NK-92 (cell line): ENCODE results near the gene ATP6V1A.
"Not testable (repeated sequence)": the region's sequence is repeated elsewhere in the genome, so short reads cannot be mapped to it uniquely, and the experiment has no call there.

ENCODE experiments used
- DNase-seq: peaks from one replicate; lab custom pipeline; 2025; ENCODE audit not compliant: unreplicated experiment; lab: John Stamatoyannopoulos, UW

The ATP6V1A gene

GRCh38 chr3:113812854-113813253 is 66.0 kb downstream of the ATP6V1A start:
- no peak for DNase-seq

- DNase-seq: no peak
Observed at GRCh38 chr3:113819866-113820265, 73.0 kb downstream of the ATP6V1A start.

DNA sequence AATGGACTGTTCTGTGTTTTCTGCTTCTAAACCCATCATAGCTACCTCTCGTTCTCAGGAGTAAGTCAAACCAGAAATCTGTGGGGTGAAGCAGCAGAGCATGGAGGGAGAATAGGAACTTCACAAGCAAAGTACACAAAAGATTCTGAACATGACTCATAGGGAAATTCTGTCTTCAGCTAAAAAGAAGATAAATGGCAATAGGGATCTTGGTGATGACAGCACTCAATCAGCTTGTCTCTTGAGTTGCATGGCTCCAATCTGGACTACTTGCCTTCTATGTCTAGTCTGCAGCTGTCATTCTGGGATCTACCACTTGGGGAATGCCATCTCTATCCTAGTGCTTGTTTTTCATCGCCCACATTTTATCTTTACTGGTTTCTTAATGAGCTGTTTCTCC is 78.3 kb downstream of the ATP6V1A start:
- no peak for DNase-seq

- DNase-seq: no peak
Observed at GRCh38 chr3:113828600-113828999, 81.8 kb downstream of the ATP6V1A start.

DNA sequence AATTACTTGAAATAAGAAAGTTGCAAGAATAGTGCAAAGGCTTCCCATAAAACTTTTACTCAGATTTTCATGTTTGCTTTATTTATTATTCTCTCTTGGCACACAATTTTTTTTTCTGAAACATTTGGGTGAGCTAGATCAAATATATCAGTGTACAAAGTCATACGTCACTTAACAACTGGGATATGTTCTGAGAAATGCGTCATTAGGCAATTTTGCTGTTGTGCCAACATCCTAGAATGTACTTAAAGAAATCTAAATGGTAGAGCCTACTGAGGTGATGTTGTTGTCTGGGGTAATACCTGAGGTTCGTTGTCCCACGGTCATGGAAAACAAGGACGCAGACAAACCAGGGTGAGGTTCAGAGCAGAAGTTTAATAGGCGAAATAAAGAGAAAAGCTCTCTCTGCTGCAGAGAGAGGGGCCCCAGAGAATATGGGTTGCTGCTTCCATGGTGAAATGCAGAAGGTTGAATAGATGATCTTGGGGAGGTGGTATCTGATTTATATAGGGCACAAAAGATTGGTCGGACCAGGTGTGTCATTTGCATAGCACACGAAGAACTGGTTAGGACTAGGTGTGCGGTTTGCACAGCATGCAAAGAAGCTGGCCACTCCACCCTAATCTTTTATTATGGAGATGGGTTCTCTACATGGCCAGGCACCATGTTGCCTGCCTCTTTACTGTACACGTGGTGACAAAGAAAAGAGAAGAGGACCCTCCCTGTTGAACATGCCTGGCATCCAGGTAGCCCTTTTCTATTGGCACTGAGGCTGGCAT is 82.9 kb downstream of the ATP6V1A start:
- no peak for DNase-seq

GRCh38 chr3:113831103-113831355 is 84.2 kb downstream of the ATP6V1A start:
- no peak for DNase-seq

DNA sequence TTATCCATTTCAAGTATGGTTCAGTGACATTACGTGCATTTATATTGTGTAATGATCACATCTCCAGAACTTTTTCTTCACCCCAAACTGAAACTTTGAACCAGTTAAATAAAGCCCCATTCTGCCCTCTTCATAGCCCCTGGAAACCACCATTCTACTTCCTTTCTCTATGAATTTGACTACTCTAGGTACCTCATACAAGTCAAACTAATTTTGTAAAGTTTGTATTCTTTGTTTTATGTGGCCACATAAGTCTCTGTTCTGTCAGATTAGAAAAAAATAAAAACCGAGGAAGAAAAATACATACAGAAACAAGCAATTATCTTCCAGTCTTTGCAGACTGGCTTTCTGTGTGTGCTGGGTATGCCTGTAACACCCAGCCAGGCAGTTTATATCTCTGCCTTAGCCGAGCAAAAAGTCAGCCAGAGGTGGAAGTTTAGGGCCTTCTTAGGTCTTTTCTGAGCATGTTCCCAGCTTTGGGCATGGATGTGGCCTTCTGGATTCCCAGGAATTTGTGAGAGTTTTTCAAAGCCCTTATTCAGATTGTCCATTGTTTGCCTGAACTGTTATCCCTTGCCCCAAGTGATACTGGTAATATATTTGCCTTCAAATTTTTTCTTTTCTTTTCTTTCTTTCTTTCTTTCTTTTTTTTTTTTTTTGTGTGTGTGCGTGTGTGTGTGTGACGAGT is 85.8 kb downstream of the ATP6V1A start:
- DNase-seq: no peak

- DNase-seq: no peak
Observed at GRCh38 chr3:113834983-113835382, 88.1 kb downstream of the ATP6V1A start.

- DNase-seq: peak; percentile 10
Observed at GRCh38 chr3:113838631-113839209, 91.9 kb downstream of the ATP6V1A start, which contains the start of gene GRAMD1C. GRAMD1C (plus strand) TSS chr3:113838788; CDS start chr3:113838910, 122 bp downstream.

GRCh38 chr3:113839551-113839950 is 92.7 kb downstream of the ATP6V1A start:
- no peak for DNase-seq

DNA sequence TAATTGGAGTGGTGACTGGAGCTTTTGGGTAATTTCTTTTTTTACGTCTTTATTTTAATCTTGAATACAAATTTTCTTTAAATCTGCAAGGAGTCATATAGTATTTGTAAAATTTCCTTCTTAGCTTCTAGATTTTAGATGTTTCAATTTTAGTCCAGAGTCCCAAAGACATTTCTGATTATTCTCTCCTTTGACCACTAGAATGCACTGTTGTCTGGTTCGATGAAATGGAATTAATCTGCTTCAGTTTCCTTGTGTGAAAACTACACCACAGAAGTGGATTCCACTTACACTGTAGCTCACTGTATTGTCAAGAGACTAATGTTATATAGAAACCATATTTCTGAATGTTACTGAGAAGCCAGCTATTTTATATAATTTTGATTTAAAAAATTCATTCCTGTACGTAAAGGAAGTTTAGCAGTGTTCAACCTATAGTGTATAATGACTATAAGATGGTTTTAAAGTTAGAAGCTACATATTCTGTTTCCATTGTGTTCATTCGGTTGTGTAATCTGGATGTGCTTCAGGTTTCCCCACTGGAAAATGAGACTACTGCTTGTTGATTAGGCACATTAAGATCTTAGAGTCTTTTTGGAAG is 97.9 kb downstream of the ATP6V1A start:
- no peak for DNase-seq

GRCh38 chr3:113847247-113847646 is 100.4 kb downstream of the ATP6V1A start:
- DNase-seq: no peak

GRCh38 chr3:113847664-113848461 is 101.0 kb downstream of the ATP6V1A start:
- no peak for DNase-seq

DNA sequence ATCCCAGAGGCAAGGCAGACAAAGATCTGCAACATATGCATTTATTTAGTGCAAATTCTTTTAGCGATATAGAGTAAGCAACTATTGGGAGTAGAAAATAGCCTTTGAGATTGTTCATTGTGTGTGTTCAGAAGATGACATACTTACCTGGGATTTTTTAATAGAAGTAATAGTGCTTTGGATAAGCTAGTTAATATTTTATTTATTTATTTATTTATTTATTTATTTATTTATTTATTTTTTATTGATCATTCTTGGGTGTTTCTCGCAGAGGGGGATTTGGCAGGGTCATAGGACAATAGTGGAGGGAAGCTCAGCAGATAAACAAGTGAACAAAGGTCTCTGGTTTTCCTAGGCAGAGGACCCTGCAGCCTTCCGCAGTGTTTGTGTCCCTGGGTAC is 102.2 kb downstream of the ATP6V1A start:
- not testable (repeated sequence) for DNase-seq

DNA sequence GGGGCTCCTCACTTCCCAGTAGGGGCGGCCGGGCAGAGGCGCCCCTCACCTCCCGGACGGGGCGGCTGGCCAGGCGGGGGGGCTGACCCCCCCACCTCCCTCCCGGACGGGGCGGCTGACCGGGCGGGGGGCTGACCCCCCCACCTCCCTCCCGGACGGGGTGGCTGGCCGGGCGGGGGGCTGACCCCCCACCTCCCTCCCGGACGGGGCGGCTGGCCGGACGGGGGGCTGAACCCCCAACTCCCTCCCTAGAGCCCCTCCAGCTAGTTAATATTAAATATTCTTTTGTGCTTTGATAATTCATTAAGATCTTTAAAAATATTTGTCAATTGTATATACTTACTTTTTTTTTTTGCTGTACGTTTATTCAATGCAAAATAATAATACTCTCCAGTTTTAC is 103.0 kb downstream of the ATP6V1A start:
- not testable (repeated sequence) for DNase-seq

DNA sequence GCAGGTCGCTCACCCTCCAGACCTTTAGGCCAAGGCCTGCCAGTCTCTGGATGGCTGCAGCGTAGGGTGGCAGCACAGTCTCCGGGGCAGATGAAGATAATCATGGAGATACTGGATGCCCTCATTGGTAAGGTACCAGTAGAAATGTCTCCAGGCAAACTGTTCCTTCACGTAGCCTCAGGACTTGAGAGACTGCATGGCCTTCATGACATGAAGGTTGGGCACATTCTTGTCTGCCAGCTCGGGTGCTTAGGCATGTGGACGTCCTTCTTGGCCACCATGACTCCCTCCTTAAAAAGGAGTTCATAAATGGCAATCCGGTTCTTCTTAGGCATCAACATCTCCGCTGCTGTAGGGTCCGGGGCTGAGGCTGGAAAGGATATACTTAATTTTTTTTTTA is 103.6 kb downstream of the ATP6V1A start:
- not testable (repeated sequence) for DNase-seq

- no peak for DNase-seq
Observed at GRCh38 chr3:113852506-113852905, 105.7 kb downstream of the ATP6V1A start.
